A204.1 (cell line): ENCODE measurements around the gene NRAP.

ENCODE experiments used
- FAIRE-seq: peaks from 2 replicates; lab custom pipeline; 2012; peaks lifted over from hg19 to GRCh38; lab: Jason Lieb, UNC

NRAP gene

GRCh38 chr10:113663908-113664307, at the start of gene NRAP:
Gene NRAP (minus strand): TSS chr10:113664041. CDS start chr10:113663882, 159 bp downstream.
- FAIRE-seq = no peak

GRCh38 chr10:113713640-113713982, 49.8 kb upstream of the NRAP start:
- FAIRE-seq = no peak

- no peak for FAIRE-seq
Measured at GRCh38 chr10:113712755-113713639, 49.2 kb upstream of the NRAP start.

GRCh38 chr10:113712024-113712423, 48.2 kb upstream of the NRAP start:
- no peak for FAIRE-seq

GRCh38 chr10:113711142-113711541, 47.3 kb upstream of the NRAP start:
- FAIRE-seq = no peak

- FAIRE-seq = no peak
Measured at GRCh38 chr10:113709221-113709838, 45.5 kb upstream of the NRAP start.

- no peak for FAIRE-seq
Measured at GRCh38 chr10:113708640-113709039, 44.8 kb upstream of the NRAP start.

GRCh38 chr10:113706623-113707022, 42.8 kb upstream of the NRAP start:
- no peak for FAIRE-seq

GRCh38 chr10:113705344-113705652, 41.5 kb upstream of the NRAP start:
- FAIRE-seq = no peak

- FAIRE-seq = peak; percentile 93
Measured at GRCh38 chr10:113704637-113705343, 40.9 kb upstream of the NRAP start.

- FAIRE-seq = no peak
Measured at GRCh38 chr10:113697595-113697994, 33.8 kb upstream of the NRAP start.

GRCh38 chr10:113695691-113696090, 31.9 kb upstream of the NRAP start:
- no peak for FAIRE-seq

- no peak for FAIRE-seq
Measured at GRCh38 chr10:113693348-113693747, 29.5 kb upstream of the NRAP start.

- no peak for FAIRE-seq
Measured at GRCh38 chr10:113692271-113692670, 28.4 kb upstream of the NRAP start.

- no peak for FAIRE-seq
Measured at GRCh38 chr10:113691381-113691780, 27.5 kb upstream of the NRAP start.

GRCh38 chr10:113690749-113691148, 26.9 kb upstream of the NRAP start:
- no peak for FAIRE-seq

- no peak for FAIRE-seq
Measured at GRCh38 chr10:113689574-113689973, 25.7 kb upstream of the NRAP start.

- no peak for FAIRE-seq
Measured at GRCh38 chr10:113689057-113689456, 25.2 kb upstream of the NRAP start.

- FAIRE-seq = no peak
Measured at GRCh38 chr10:113687037-113687436, 23.2 kb upstream of the NRAP start.

- no peak for FAIRE-seq
Measured at GRCh38 chr10:113686028-113686427, 22.2 kb upstream of the NRAP start.

- FAIRE-seq = no peak
Measured at GRCh38 chr10:113683300-113683699, 19.5 kb upstream of the NRAP start.

GRCh38 chr10:113681533-113682470, 18.0 kb upstream of the NRAP start:
- no peak for FAIRE-seq
